ENCODE measurements around the gene PCGF3. TPM values are rescaled to one million over a fixed set of nuclear protein-coding genes. Genes with fewer than 3 reads are reported as not detected.

The PCGF3 gene
- total RNA-seq, 1 experiment from 2014 or later = 66.3 TPM

- Histone ChIP-seq H3K9me3 (ENCODE audit: control insufficient read depth in 1 of 2, insufficient read depth in 1 of 2, low read depth in 1 of 2, low read length in 2 of 2) (no peaks in the 10 kb centered on the region), H2AFZ (ENCODE audit: low read depth, low read length, poor library complexity, severe bottlenecking) (no peak overlapping the region)
- CTCF ChIA-PET = no interaction called here
Observed at GRCh38 chr4:733631-733980, 28.0 kb downstream of the PCGF3 start.

GRCh38 chr4:734075-734474 lies 28.4 kb downstream of the PCGF3 start:
- RAD21 ChIA-PET (ENCODE audit: low non-redundant PET in 1 of 2, low total read pairs in 2 of 2, uncharacterized antibody in 2 of 2, unreplicated experiment in 2 of 2) = no interaction called here
- BruUV-seq (replicated peaks) = TSS peak; percentile 41
- Histone ChIP-seq H3K9me3 (ENCODE audit: control insufficient read depth in 1 of 2, insufficient read depth in 1 of 2, low read depth in 1 of 2, low read length in 2 of 2) (no peaks in the 10 kb centered on the region), H3K36me3 (ENCODE audit: control insufficient read depth in 1 of 2, insufficient read depth in 2 of 2, low read length in 2 of 2) (peaks cover 16 to 35% of the 10 kb centered on the region in 2 experiments), H3K4me1 (ENCODE audit: control insufficient read depth in 1 of 2, insufficient read depth in 2 of 2, low read length in 2 of 2) (no peaks in the 10 kb centered on the region), H3K4me3 (replicated peaks in 1 of 2; ENCODE audit: low read depth in 1 of 2, low read length in 2 of 2) (no peak overlapping the region), H3K27ac (ENCODE audit: low read depth, low read length) (no peak overlapping the region), H3K9ac (ENCODE audit: low read length) (no peak overlapping the region), H4K20me1 (ENCODE audit: insufficient read depth) (no peaks in the 10 kb centered on the region), H3K79me2 (ENCODE audit: insufficient read depth, low read length) (peaks cover 4% of the 10 kb centered on the region; the same call in 1 of the 2 replicates), H3K27me3 (ENCODE audit: insufficient read depth, low read length) (no peaks in the 10 kb centered on the region), H3K9me2 (ENCODE audit: insufficient read depth) (no peaks in the 10 kb centered on the region), H3K4me2 (ENCODE audit: low read length) (no peak overlapping the region), H2AFZ (ENCODE audit: low read depth, low read length, poor library complexity, severe bottlenecking) (no peak overlapping the region)
- no peak for ATAC-seq
- CTCF ChIA-PET = no interaction called here
- no peak for DNase-seq (ENCODE audit: low read depth, low spot score)
- POLR2A ChIA-PET = no interaction called here
- TF ChIP-seq EGR1 (IDR thresholded peaks at IDR 0.05; ENCODE audit: low read depth) (no peak), SP1 (IDR thresholded peaks at IDR 0.05; ENCODE audit: low read depth) (no peak), ZNF274 (IDR thresholded peaks at IDR 0.05; ENCODE audit: low read depth, low read length) (no peak), CTCF (IDR thresholded peaks at IDR 0.05 in 2 of 3, conservative IDR thresholded peaks at IDR 0.05 in 1 of 3; ENCODE audit: borderline replicate concordance in 1 of 3, insufficient read depth in 1 of 3, low read depth in 2 of 3, low read length in 2 of 3) (no peak), RAD21 (IDR thresholded peaks at IDR 0.05; ENCODE audit: low read depth) (no peak), JUND (IDR thresholded peaks at IDR 0.05) (no peak), POLR2A (IDR thresholded peaks at IDR 0.05; ENCODE audit: borderline replicate concordance, extremely low read depth, insufficient read depth, insufficient read length) (no peak), EZH2phosphoT487 (IDR thresholded peaks at IDR 0.05; ENCODE audit: borderline replicate concordance) (no peak), POLR2AphosphoS5 (IDR thresholded peaks at IDR 0.05; ENCODE audit: low read depth, low read length) (no peak), ATF3 (IDR thresholded peaks at IDR 0.05) (no peak), SRF (IDR thresholded peaks at IDR 0.05; ENCODE audit: low read depth) (no peak), ZFX (IDR thresholded peaks at IDR 0.05) (no peak), YY1 (IDR thresholded peaks at IDR 0.05; ENCODE audit: extremely low read depth, insufficient replicate concordance, low read depth, low read length) (no peak)
- TF ChIP-seq, protein P1, sequence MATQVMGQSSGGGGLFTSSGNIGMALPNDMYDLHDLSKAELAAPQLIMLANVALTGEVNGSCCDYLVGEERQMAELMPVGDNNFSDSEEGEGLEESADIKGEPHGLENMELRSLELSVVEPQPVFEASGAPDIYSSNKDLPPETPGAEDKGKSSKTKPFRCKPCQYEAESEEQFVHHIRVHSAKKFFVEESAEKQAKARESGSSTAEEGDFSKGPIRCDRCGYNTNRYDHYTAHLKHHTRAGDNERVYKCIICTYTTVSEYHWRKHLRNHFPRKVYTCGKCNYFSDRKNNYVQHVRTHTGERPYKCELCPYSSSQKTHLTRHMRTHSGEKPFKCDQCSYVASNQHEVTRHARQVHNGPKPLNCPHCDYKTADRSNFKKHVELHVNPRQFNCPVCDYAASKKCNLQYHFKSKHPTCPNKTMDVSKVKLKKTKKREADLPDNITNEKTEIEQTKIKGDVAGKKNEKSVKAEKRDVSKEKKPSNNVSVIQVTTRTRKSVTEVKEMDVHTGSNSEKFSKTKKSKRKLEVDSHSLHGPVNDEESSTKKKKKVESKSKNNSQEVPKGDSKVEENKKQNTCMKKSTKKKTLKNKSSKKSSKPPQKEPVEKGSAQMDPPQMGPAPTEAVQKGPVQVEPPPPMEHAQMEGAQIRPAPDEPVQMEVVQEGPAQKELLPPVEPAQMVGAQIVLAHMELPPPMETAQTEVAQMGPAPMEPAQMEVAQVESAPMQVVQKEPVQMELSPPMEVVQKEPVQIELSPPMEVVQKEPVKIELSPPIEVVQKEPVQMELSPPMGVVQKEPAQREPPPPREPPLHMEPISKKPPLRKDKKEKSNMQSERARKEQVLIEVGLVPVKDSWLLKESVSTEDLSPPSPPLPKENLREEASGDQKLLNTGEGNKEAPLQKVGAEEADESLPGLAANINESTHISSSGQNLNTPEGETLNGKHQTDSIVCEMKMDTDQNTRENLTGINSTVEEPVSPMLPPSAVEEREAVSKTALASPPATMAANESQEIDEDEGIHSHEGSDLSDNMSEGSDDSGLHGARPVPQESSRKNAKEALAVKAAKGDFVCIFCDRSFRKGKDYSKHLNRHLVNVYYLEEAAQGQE (IDR thresholded peaks at IDR 0.05; ENCODE audit: low read depth) = no peak
- intact Hi-C loops (cut with micrococcal nuclease) = no loop called here

More at GRCh38 chr4:733631-733980, 28.0 kb downstream of the PCGF3 start:
- H3K27me3 ChIP-seq (ENCODE audit: insufficient read depth, low read length) = no peaks in the 10 kb centered on the region
- no peaks in the 10 kb centered on the region for H4K20me1 ChIP-seq (ENCODE audit: insufficient read depth)
- H3K27ac ChIP-seq (ENCODE audit: low read depth, low read length) = no peak overlapping the region
- RAD21 ChIA-PET (ENCODE audit: low non-redundant PET in 1 of 2, low total read pairs in 2 of 2, uncharacterized antibody in 2 of 2, unreplicated experiment in 2 of 2) = no interaction called here
- no peaks in the 10 kb centered on the region for H3K9me2 ChIP-seq (ENCODE audit: insufficient read depth)
- no peak for ATAC-seq
- no peak for DNase-seq (ENCODE audit: low read depth, low spot score)
- H3K36me3 ChIP-seq (ENCODE audit: control insufficient read depth in 1 of 2, insufficient read depth in 2 of 2, low read length in 2 of 2) = peaks cover 16 to 35% of the 10 kb centered on the region in 2 experiments
- no peak overlapping the region for H3K4me2 ChIP-seq (ENCODE audit: low read length)
- POLR2A ChIA-PET = no interaction called here
- intact Hi-C loops (cut with micrococcal nuclease) = no loop called here
- H3K4me1 ChIP-seq (ENCODE audit: control insufficient read depth in 1 of 2, insufficient read depth in 2 of 2, low read length in 2 of 2) = no peaks in the 10 kb centered on the region
- TF ChIP-seq CEBPB (IDR thresholded peaks at IDR 0.05; ENCODE audit: low read depth) = no peak
- H3K79me2 ChIP-seq (ENCODE audit: insufficient read depth, low read length) = peaks cover 5% of the 10 kb centered on the region
- no TSS peak for BruUV-seq (replicated peaks)
- H3K4me3 ChIP-seq (replicated peaks in 1 of 2; ENCODE audit: low read depth in 1 of 2, low read length in 2 of 2) = no peak overlapping the region
- H3K9ac ChIP-seq (ENCODE audit: low read length) = no peak overlapping the region
